Panc1 (cell line): ENCODE results near the gene PSMB7.

Source experiments
- CTCF ChIP-seq: fragments of 450-650 bp; IDR thresholded peaks from 2 replicates; pipeline ENCODE4 v1.5.1; 2017; ENCODE audit warnings: mild to moderate bottlenecking
- POLR2AphosphoS5 ChIP-seq: IDR thresholded peaks from 2 replicates; pipeline ENCODE4 v1.6.1; 2012; ENCODE audit warnings: mild to moderate bottlenecking, low read depth, low read length, moderate library complexity
- REST ChIP-seq, 2 experiments: IDR thresholded peaks; 2 replicates each; pipeline ENCODE4 v1.6.1; 2011 to 2012; ENCODE audit warnings: low read depth in 2 of 2, control low read depth in 1 of 2, low read length in 1 of 2, mild to moderate bottlenecking in 1 of 2, moderate library complexity in 1 of 2; ENCODE audit not compliant: insufficient read depth in 1 of 2

- TF ChIP-seq CTCF (no peak), POLR2AphosphoS5 (no peak), REST (IDR thresholded peaks at IDR 0.05; ENCODE audit: insufficient read depth in 1 of 2, low read depth in 2 of 2, low read length in 1 of 2) (no peak)
Observed at GRCh38 chr9:124333203-124333579, 82.1 kb downstream of the PSMB7 start.
